CD14-positive monocyte (primary cell): ENCODE data around the gene CST8. TPM values are rescaled to one million over a fixed set of nuclear protein-coding genes. Genes with fewer than 3 reads are reported as not detected.
A peak's percentile ranks its signal among the peaks of the same experiment; 100 is the strongest.

Experiments
- DNase-seq, 3 donors: peaks; one replicate each; pipeline ENCODE4 v3.0.0-alpha.2; 2011 to 2022
- H2AFZ ChIP-seq: 2 replicates; pipeline ENCODE4 v1.6.0; 2012; ENCODE audit warnings: mild to moderate bottlenecking, low read depth, low read length, inconsistent platforms; ENCODE audit not compliant: insufficient read depth, poor library complexity, severe bottlenecking
- H3K27ac ChIP-seq, 2 donors: 1 replicate in 1 of 2; 2 replicates in 1 of 2; pipeline ENCODE4 v1.5.1; 2012 to 2013; ENCODE audit warnings: low read length in 2 of 2, control low read depth in 1 of 2, inconsistent platforms in 1 of 2, low read depth in 1 of 2, mild to moderate bottlenecking in 1 of 2
- H3K27me3 ChIP-seq, 2 donors: one replicate each; pipeline versions ENCODE4 v1.6.0 to v1.6.1; 2011 to 2013; ENCODE audit warnings: low read length in 2 of 2; ENCODE audit not compliant: control insufficient read depth in 2 of 2, insufficient read depth in 2 of 2
- H3K36me3 ChIP-seq, 2 donors: replicated peaks in 1 of 2; 1 replicate in 1 of 2; 2 replicates in 1 of 2; pipeline versions ENCODE4 v1.5.1 to v1.6.1; 2012 to 2013; ENCODE audit warnings: low read length in 2 of 2, control low read depth in 1 of 2, inconsistent platforms in 1 of 2, mild to moderate bottlenecking in 1 of 2; ENCODE audit not compliant: insufficient read depth in 2 of 2, control insufficient read depth in 1 of 2
- H3K4me1 ChIP-seq, 2 donors: 1 replicate in 1 of 2; 2 replicates in 1 of 2; pipeline versions ENCODE4 v1.5.1 to v1.6.1; 2012 to 2013; ENCODE audit warnings: low read length in 2 of 2, control low read depth in 1 of 2, inconsistent platforms in 1 of 2, mild to moderate bottlenecking in 1 of 2, moderate library complexity in 1 of 2; ENCODE audit not compliant: insufficient read depth in 2 of 2, control insufficient read depth in 1 of 2
- H3K4me2 ChIP-seq: replicated peaks from 2 replicates; pipeline ENCODE3; 2012; ENCODE audit warnings: low read length, moderate library complexity, mild to moderate bottlenecking; ENCODE audit not compliant: poor library complexity, severe bottlenecking; ENCODE audit errors: extremely low read depth
- H3K4me3 ChIP-seq, 3 experiments: fragments of 200-600 bp in 1 of 3; sonication (generic) in 1 of 3; replicated peaks in 1 of 3; 1 replicate in 2 of 3; 2 replicates in 1 of 3; pipeline ENCODE4 v1.5.1; 2011 to 2013; ENCODE audit warnings: low read length in 3 of 3, mild to moderate bottlenecking in 3 of 3, control low read depth in 2 of 3, low read depth in 2 of 3, inconsistent platforms in 1 of 3, moderate library complexity in 1 of 3
- H3K79me2 ChIP-seq: 2 replicates; pipeline ENCODE4 v1.6.0; 2012; ENCODE audit warnings: mild to moderate bottlenecking, control low read depth, inconsistent platforms, low read length, moderate library complexity; ENCODE audit not compliant: insufficient read depth
- H3K9ac ChIP-seq: 2 replicates; pipeline ENCODE4 v1.6.0; 2017; ENCODE audit warnings: low read length, mild to moderate bottlenecking; ENCODE audit not compliant: insufficient read depth, poor library complexity, severe bottlenecking
- H3K9me3 ChIP-seq, 2 donors: replicated peaks in 1 of 2; 1 replicate in 1 of 2; 2 replicates in 1 of 2; pipeline versions ENCODE4 v1.5.1 to v1.6.1; 2012 to 2013; ENCODE audit warnings: low read length in 2 of 2, control low read depth in 1 of 2; ENCODE audit not compliant: control insufficient read depth in 1 of 2, insufficient read depth in 1 of 2
- H4K20me1 ChIP-seq: 2 replicates; pipeline ENCODE4 v1.6.0; 2012; ENCODE audit warnings: mild to moderate bottlenecking, low read length, control low read depth, moderate library complexity; ENCODE audit not compliant: insufficient read depth
- H3K27ac Mint-ChIP-seq, 7 donors: one replicate each; pipeline ENCODE4 v1.8.0; 2020; ENCODE audit warnings: mild to moderate bottlenecking in 7 of 7, mixed read lengths in 7 of 7, moderate library complexity in 6 of 7, inconsistent platforms in 2 of 7
- H3K27me3 Mint-ChIP-seq, 3 donors: one replicate each; pipeline ENCODE4 v1.8.0; 2021 to 2022; ENCODE audit warnings: low read depth in 3 of 3, mild to moderate bottlenecking in 3 of 3, mixed read lengths in 3 of 3, moderate library complexity in 3 of 3, inconsistent platforms in 1 of 3
- H3K36me3 Mint-ChIP-seq, 2 donors: one replicate each; pipeline ENCODE4 v1.8.0; 2020; ENCODE audit warnings: mixed read lengths in 2 of 2, inconsistent platforms in 1 of 2, mild to moderate bottlenecking in 1 of 2
- H3K4me1 Mint-ChIP-seq: one replicate; pipeline ENCODE4 v1.8.0; 2020; ENCODE audit warnings: mild to moderate bottlenecking, mixed read lengths
- H3K4me3 Mint-ChIP-seq, 2 donors: one replicate each; pipeline ENCODE4 v1.8.0; 2020; ENCODE audit warnings: mild to moderate bottlenecking in 2 of 2, mixed read lengths in 2 of 2, moderate library complexity in 1 of 2
- H3K9me3 Mint-ChIP-seq, 7 donors: one replicate each; pipeline ENCODE4 v1.8.0; 2020 to 2022; ENCODE audit warnings: mixed read lengths in 7 of 7, mild to moderate bottlenecking in 6 of 7, moderate library complexity in 6 of 7, inconsistent platforms in 2 of 7
- WGBS: methylation state at CpG from one replicate; pipeline ENCODE4 v1.1.5; 2013; ENCODE audit warnings: missing lambda C conversion rate; ENCODE audit not compliant: insufficient coverage; 5-methylcytosine and 5-hydroxymethylcytosine counted together
- intact Hi-C, 2 donors: fragments of 100-400 bp; cut with micrococcal nuclease; formaldehyde crosslinking; loops; one replicate each; pipeline versions ENCODE4 v1.15.0 to v1.15.1; 2023
- polyA plus RNA-seq, 3 donors: library from polyadenylated mRNA; depleted of rRNA in 1 of 3; unstranded in 2 of 3; stranded (reverse) in 1 of 3; fragments of 300-500 nt in 2 of 3; fragments of >200 nt in 1 of 3; fragmentation: Illumina TruSeq in 2 of 3; gene quantifications; 1 replicate in 2 of 3; 2 replicates in 1 of 3; pipeline ENCODE4 v1.2.3, GENCODE V29; 2012 to 2021
- TF ChIP-seq, protein P1 (sequence below): fragments of 200-600 bp; IDR thresholded peaks from one replicate; pipeline ENCODE4 v1.8.0; 2022; ENCODE audit warnings: antibody characterized with exemption, mild to moderate bottlenecking

Gene CST8
- polyA plus RNA-seq, 3 donors = not detected

GRCh38 chr20:23488996-23489395 lies 1.9 kb upstream of the CST8 start:
- no peaks in the 10 kb centered on the region for H3K9me3 ChIP-seq
- Mint-ChIP-seq H3K27ac (no peak overlapping the region), H3K36me3 (no peaks in the 10 kb centered on the region), H3K4me1 (no peaks in the 10 kb centered on the region), H3K9me3 (peaks cover 0 to 2% (median 0%) of the 10 kb centered on the region in 7 donors), H3K27me3 (peaks cover 5 to 7% (median 6%) of the 10 kb centered on the region in 3 donors), H3K4me3 (no peak overlapping the region)
- H3K27ac ChIP-seq = no peak overlapping the region
- no peaks in the 10 kb centered on the region for H3K27me3 ChIP-seq
- no peaks in the 10 kb centered on the region for H4K20me1 ChIP-seq
- H3K4me1 ChIP-seq = no peaks in the 10 kb centered on the region
- 100% methylated on average over 1 of the region's 3 CpGs for WGBS
- no peak overlapping the region for H3K9ac ChIP-seq
- TF ChIP-seq, protein P1, sequence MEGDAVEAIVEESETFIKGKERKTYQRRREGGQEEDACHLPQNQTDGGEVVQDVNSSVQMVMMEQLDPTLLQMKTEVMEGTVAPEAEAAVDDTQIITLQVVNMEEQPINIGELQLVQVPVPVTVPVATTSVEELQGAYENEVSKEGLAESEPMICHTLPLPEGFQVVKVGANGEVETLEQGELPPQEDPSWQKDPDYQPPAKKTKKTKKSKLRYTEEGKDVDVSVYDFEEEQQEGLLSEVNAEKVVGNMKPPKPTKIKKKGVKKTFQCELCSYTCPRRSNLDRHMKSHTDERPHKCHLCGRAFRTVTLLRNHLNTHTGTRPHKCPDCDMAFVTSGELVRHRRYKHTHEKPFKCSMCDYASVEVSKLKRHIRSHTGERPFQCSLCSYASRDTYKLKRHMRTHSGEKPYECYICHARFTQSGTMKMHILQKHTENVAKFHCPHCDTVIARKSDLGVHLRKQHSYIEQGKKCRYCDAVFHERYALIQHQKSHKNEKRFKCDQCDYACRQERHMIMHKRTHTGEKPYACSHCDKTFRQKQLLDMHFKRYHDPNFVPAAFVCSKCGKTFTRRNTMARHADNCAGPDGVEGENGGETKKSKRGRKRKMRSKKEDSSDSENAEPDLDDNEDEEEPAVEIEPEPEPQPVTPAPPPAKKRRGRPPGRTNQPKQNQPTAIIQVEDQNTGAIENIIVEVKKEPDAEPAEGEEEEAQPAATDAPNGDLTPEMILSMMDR = no peak
- no peak overlapping the region for H3K4me3 ChIP-seq
- H3K36me3 ChIP-seq = no peaks in the 10 kb centered on the region
- H3K79me2 ChIP-seq = no peaks in the 10 kb centered on the region
- no peak overlapping the region for H2AFZ ChIP-seq
- intact Hi-C loops = no loop called here
- DNase-seq = no peak
- H3K4me2 ChIP-seq = no peak overlapping the region

GRCh38 chr20:23492292-23492691 lies 1.4 kb downstream of the CST8 start:
- no peak overlapping the region for H3K27ac ChIP-seq
- peak overlapping the region in 1 of 7 donors; percentile 24 for H3K27ac Mint-ChIP-seq
- intact Hi-C loops = no loop called here
- no peaks in the 10 kb centered on the region for H3K36me3 ChIP-seq
- TF ChIP-seq, protein P1 = no peak
- H3K36me3 Mint-ChIP-seq = no peaks in the 10 kb centered on the region
- H3K4me3 Mint-ChIP-seq = no peak overlapping the region
- H3K9me3 Mint-ChIP-seq = peaks cover 0 to 8% (median 7%) of the 10 kb centered on the region in 7 donors
- no peak overlapping the region for H2AFZ ChIP-seq
- no peak overlapping the region for H3K9ac ChIP-seq
- H3K27me3 Mint-ChIP-seq = peaks cover 2 to 7% (median 4%) of the 10 kb centered on the region in 3 donors
- H3K4me1 Mint-ChIP-seq = no peaks in the 10 kb centered on the region
- no peak overlapping the region for H3K4me2 ChIP-seq
- no peak overlapping the region for H3K4me3 ChIP-seq
- no peak for DNase-seq
- no peaks in the 10 kb centered on the region for H3K4me1 ChIP-seq
- no peaks in the 10 kb centered on the region for H3K79me2 ChIP-seq
- H3K27me3 ChIP-seq = no peaks in the 10 kb centered on the region
- H3K9me3 ChIP-seq = peaks cover 8 to 9% of the 10 kb centered on the region in 2 donors
- no peaks in the 10 kb centered on the region for H4K20me1 ChIP-seq
